ENCODE data around the gene RALGAPA2.

Gene RALGAPA2

GRCh38 chr20:20630551-20630950, 81.9 kb downstream of the RALGAPA2 start:
- no peak for DNase-seq (ENCODE audit: low read depth, low spot score)

GRCh38 chr20:20629556-20630188, 82.8 kb downstream of the RALGAPA2 start:
- DNase-seq (ENCODE audit: low read depth, low spot score), result no peak

DNA sequence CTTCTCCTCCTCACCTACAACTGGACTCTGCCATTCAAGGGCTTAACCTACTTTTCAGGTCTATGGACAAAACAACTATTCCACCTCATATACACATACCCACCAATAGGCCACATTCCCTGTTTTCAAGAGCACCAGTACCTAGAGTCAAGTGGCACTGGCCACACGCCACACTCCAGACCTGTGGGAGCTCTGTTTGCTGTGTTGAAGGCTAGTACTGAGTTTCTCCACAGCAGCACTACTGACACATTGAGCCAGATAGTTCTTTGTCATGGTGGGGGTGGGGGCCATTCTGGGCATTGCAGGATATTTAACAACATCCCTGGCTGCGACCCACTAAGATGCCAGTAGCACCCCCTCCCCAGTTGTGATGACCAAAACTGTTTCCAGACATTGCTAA, 84.1 kb downstream of the RALGAPA2 start:
- DNase-seq (ENCODE audit: low read depth, low spot score), result no peak

GRCh38 chr20:20627471-20627870, 85.0 kb downstream of the RALGAPA2 start:
- DNase-seq (ENCODE audit: low read depth, low spot score), result no peak

GRCh38 chr20:20624914-20625313, 87.5 kb downstream of the RALGAPA2 start:
- no peak for DNase-seq (ENCODE audit: low read depth, low spot score)

DNA sequence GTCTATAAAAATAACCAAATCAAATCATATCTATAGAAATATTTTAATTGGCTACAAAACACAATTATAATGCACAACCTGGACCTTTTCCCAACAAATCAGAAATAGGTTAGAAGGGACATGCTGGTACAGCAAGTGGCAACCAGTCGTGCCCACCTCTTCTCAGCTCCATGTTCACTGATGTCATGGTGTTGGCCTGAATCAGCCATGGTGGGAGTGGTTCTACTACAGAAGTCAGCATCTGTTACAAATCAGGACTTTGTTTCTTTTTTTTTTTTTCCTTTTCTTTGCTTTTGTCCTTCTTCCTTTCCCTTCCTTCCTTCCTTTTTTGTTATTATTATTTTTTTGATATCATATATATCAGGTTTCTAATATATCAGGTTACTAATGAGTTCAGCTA, 91.2 kb downstream of the RALGAPA2 start:
- no peak for DNase-seq (ENCODE audit: low read depth, low spot score)

GRCh38 chr20:20614391-20614790, 98.1 kb downstream of the RALGAPA2 start:
- no peak for DNase-seq (ENCODE audit: low read depth, low spot score)

DNA sequence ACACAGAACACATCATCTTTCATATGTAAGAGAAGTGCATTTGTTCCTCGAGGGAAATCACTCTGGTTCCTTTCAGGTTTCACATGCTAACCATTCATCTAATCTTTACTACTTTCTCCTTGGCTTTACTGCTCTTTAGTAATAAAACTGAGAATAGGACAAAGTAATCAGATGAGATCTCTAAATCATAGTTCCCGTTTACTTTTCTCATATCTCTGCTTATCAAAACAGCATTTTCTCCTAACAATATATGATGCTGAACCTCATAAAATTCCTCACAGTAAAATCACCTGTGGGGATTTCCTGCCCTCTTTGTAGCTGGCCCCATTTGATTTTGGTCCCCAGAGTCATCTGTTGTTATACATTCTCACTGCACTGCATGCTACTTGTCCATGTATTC, 100.2 kb downstream of the RALGAPA2 start:
- no peak for DNase-seq (ENCODE audit: low read depth, low spot score)

DNA sequence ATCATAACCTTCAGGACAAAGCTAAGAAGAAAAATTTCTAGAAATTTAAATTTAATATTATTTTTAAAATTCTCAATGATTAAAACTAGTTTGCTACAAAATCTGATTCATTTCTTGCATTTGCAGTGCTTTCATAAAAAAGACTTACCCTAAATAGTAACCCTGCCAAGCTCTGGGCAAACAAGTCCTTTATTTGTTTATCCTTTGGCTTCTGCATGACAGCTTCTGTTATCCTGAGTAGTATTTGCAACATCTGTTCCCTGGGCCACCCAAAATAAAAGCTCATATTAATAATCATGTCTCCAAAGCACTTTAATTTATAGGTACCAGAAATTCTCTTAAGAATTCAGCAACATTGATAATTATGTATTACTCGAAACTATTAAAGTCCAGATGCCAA, 101.3 kb downstream of the RALGAPA2 start:
- DNase-seq (ENCODE audit: low read depth, low spot score), result no peak

GRCh38 chr20:20609522-20609921, 102.9 kb downstream of the RALGAPA2 start:
- no peak for DNase-seq (ENCODE audit: low read depth, low spot score)

DNA sequence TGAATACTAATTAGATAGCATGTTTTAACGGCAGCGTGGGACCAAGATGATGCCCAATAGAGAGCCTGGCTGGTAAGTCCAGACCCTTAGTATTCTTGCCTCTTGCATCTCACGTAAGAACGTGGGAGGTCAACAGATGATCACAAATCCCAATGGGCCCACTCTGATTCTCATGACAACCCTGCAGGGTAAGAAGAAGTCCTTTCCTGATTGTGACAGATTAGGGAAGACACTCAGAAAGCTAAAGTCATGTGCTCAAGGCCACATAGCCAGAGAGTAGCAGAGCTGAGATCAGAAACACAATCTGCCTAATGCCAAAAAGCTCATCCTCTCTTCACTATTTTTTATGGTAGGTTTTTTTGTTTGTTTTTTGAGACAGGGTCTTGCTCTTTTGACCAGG, 103.8 kb downstream of the RALGAPA2 start:
- no peak for DNase-seq (ENCODE audit: low read depth, low spot score)

DNA sequence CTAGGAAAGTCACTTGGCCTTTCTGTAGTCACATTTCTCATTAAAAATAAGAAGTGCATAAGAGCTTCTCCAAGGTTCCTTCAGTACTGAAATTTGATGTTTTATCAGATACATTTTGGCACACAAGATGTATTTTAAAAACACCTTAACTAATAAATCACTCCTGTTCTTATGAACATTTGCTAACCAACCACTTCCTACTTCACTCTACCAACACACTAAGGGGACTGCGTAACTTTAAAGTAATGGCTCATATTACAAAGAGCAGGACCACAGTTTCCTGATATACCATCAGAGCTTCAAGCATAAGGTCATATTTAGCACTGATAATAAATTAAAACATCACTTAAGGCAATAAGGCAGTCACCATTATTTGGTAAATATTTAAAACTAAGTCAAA, 104.4 kb downstream of the RALGAPA2 start:
- no peak for DNase-seq (ENCODE audit: low read depth, low spot score)

DNA sequence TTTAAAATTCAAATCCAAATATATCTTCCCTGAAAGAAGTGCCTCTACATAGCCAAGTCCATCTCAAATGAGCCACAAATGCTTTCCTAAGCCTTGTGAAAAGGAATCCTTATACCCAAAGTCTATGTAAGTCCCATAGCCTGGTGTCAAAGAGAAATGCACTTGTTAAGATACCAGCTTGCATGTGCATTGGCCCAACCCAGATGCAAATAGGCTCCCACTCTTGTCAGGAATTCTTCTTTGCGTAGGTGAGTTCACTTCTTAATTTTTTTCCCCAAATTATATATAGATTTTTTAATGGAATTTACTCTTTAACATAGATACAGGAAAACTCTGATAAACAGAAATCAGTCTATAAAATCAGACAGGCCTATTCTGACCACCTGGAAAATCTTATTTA, 105.6 kb downstream of the RALGAPA2 start:
- no peak for DNase-seq (ENCODE audit: low read depth, low spot score)

GRCh38 chr20:20606050-20606449, 106.4 kb downstream of the RALGAPA2 start:
- no peak for DNase-seq (ENCODE audit: low read depth, low spot score)

DNA sequence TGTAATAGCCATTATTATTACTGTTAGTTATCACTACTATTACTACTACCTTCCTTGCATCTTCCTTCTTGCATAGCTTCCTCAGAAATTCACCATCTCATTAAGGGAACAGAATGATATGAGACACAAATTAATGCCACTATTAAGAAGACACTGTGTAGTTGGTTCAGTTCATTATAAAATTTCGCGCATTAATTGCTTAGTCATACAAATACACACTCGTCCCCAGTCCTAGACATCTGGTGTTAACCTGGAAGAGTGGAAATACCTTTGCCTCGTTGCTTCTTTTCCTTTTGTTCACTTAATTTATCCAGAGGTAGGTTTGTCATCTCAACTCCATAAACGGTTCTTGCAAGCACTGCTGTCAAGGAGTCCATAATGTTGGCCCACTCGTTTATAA, 107.5 kb downstream of the RALGAPA2 start:
- DNase-seq (ENCODE audit: low read depth, low spot score), result no peak

DNA sequence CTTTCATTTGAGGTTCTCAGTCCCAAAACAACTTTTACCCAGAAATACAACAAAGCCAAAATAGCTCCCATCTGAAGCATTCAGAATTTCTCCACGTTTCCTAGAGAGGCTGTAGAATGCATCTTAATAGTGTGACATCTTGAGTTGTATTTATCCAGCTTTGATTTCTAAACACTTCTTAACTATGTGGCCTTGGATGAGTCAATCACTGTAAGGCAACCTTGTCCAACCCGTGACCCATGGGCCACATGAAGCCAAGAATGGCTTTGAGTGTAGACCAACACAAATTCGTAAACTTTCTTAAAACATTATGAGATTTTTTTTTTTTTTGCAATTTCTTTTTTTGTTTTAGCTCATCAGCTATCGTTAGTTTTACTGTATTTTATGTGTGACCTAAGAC, 108.1 kb downstream of the RALGAPA2 start:
- no peak for DNase-seq (ENCODE audit: low read depth, low spot score)

DNA sequence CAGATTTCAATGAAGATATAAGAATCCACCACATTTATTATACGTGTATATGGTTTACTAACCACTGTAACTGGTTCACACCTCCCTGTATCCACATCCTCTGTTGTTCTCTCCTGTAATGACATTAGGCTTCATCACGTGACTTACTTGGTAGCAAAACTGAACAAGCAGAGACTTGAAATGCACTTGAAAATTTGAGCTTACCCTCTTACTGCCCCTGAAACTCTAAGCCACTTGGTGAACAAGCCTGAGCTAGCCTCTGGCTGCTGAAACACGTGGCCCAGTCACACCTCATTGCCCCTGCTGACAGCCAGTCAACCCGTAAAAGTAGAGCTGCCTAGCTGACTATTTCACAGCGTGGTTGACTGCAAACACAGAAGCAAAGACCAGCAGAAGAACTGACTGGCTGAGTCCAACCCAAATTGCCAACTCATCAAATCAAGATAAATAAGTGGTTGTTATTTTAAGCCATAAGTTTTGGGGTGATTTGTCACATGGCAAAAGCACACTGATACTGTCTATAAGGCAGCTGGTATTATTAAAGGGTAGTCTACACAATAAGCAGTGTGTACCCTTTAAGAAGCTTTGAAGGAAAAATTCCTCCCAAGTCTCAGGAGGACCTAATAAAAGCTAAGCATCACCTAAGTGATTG, 109.0 kb downstream of the RALGAPA2 start:
- no peak for DNase-seq (ENCODE audit: low read depth, low spot score)

DNA sequence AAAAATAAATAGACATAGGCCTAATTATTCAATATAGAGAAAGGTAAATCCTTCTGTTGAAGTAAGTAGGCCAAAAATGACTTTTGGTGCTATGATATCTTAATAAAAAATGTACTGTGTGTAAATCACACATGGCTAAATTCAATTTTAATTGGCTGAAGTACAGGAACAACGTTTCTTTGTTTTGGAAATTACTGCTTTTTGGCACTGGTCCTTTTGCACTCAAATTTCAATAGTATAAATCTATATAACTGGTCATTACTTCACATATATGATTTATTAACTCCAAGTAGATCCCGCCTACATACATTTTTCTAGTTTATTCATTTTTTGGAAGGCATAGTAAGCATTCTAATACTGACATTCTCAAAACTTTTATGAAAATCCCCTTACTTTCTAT, 114.5 kb downstream of the RALGAPA2 start:
- DNase-seq (ENCODE audit: low read depth, low spot score), result no peak

- no peak for DNase-seq (ENCODE audit: low read depth, low spot score)
Observed at GRCh38 chr20:20594171-20594530, 118.3 kb downstream of the RALGAPA2 start.

DNA sequence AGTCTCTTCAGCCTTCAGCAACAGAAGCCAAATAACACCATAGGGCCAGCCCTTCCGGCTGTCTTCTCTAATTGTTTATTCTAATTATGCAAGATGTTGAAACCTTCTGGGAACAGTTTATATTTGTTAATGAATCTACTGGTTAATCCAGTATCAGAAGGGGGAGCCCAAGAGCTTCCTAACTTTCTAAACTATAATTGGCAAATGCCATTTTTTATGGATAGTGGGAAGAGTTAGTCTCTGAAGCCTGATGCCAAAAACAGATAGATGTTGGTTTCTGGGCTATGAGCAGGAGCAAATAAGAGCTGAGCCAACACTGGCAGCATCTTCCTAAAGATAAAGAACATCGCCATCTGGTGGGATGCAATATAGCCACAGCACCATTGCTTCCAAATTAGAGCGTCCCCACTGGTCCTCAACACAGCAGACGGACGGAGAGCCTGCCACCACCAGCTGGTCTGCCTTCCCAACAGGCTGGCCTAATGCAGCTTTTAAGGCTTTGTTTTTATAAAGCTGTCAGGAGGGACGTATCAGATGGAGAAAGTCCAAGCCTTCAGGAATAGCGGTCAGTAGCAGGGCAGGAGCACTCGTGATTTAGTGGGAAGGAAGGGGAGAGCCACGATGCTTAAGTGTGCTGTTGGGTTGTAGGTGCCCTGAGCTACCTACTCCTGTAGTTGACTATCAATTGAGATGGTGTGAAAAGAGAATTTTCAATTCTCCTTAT, 118.8 kb downstream of the RALGAPA2 start:
- DNase-seq (ENCODE audit: low read depth, low spot score), result peak; percentile 76

DNA sequence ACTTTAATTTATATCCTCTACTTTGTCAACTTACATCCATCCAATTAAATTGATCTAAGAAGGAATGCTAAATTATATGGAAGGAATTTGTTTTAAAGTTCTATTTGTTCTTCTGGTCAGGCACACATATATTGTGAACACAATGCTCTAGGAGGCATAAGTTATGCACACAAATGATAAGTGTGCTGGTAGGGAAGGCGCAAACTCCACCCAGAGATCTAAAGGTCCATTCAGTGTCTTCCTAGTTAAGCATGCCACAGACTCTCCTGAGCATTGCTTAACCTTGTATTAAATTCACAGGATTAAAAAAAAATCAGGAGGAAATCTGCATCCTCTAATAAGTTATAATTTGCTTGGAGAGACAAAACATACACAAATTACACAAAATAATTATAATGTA, 127.3 kb downstream of the RALGAPA2 start:
- DNase-seq (ENCODE audit: low read depth, low spot score), result no peak

DNA sequence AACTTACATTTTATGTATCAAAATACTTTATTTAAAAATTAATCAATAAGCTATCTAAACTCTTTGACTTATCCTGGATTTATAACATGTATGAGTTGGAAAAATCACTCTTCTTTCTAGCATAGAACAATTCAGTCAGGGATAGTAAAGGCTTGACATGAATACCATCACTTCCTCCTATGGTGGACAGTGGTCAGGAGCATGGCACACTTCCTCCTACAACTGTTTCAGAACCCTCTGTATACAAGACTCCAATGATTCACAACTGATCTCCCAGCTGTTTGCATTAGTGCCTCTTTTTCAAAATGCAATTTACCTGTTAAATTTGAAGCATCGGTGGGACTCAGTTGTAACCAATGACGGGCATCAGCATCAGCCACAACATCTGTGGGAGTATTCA, 129.7 kb downstream of the RALGAPA2 start:
- no peak for DNase-seq (ENCODE audit: low read depth, low spot score)

DNA sequence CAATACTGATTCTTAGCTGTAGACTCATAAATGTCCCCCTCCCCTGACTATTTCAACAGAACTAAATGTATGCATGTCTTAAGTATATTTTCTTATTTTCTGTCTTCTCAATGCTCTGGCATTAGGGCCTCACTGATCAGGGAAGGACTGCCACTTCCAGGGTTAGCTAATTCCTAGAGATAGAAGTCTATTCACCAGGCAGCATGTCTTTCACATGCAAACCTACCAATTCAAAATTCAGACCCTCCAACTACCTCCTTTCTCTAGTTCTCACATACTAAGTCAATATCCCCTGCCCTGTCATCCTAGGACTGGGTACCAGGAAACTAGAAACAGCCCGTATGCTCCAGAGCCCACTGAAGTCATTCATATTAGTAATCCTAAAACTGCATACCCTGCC, 132.3 kb downstream of the RALGAPA2 start:
- DNase-seq (ENCODE audit: low read depth, low spot score), result no peak

Data from ELF-1 (cell line).